SKM-1 (cell line): Measurements from ENCODE around the gene MFRP.

ENCODE experiments used
- DNase-seq: peaks from one replicate; lab custom pipeline; 2025; ENCODE audit not compliant: unreplicated experiment; lab: John Stamatoyannopoulos, UW

The MFRP gene

DNA sequence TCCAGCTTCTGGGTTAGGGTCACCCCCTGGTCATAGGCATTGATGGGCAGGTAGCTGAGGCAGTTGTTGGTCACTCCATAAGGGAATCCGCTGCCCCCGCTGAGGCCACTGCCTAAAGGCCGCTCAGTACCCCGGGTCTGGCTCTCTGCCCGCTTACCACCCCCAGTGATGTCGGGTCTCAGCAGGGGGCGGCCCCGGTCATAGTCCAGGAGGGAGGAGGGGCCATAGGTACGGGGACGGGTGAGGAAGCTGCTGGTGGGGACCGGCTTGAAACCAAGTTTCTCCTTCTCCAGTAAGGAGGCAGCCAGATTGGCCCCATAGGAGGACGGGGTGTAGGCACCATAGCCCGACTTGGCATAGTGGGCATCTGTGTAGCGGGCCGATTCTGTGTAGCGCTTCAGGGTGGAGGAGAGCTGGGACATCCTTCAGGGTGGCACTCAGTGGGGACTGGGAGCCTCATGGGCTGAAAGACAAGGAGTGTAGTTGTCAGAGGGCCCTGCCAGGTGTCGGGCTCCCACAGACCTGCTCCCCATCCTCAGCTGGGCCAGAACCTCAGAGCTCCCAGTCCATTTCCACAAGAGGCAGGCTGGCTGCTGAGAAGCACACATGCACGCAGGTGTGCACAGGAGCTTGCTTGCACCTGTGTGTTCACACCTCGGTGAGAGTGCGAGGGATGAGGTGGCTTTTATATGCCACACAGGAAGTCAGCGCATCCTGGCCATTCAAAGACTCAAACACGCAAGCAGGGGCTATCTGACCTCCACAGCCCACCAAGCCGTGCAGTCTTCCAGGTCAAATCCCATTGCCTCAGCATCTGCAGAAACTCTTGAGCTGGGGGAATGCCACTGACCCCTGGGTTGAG lies 26.8 kb upstream of the MFRP start:
- no peak for DNase-seq

- DNase-seq: no peak
Measured at GRCh38 chr11:119372260-119373058, 26.0 kb upstream of the MFRP start.

DNA sequence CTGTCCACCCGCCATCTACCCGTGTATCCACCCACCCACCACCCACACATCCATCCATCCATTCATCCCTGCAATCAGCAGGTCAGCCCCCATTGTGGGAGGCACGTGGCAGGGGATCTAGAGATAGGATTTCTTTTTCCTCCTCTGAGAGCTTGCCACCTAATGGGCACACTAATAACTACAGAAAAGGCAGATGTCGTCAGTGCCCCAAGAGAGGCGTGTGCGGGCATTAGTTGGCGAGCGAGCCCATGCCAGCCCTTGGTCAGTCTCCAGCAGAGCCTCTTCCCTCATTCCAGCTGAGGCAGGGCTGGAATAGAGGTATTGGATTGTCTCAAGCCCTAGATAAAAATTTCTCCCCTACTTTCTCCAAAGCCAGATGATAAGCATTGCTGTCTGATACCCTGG lies 25.3 kb upstream of the MFRP start:
- no peak for DNase-seq

DNA sequence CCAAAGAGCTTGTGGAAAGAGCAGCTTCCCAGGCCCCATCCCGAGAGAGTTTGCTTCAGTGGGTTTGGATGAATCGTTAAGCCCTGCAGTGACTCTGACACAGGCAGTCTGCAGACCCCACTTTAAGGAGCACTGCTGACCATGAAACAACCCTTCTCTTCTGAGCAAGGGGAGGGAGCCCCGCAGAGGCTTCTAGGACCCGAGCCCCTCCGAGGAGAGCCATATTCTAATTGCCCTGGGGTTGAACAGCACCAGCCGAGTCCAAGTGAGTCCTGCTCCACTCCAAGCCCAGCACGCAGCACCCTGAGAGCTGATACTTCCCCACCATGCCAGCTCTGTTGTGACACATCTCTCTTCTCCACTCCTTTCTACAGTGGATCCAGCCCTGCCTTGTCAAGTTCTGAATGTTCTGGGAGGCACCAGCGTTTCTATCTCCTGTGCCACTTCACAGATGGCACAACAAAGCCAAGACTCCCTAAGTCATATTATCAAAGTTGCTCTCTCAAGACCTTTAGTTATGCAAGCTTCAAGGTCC lies 24.6 kb upstream of the MFRP start:
- no peak for DNase-seq

DNA sequence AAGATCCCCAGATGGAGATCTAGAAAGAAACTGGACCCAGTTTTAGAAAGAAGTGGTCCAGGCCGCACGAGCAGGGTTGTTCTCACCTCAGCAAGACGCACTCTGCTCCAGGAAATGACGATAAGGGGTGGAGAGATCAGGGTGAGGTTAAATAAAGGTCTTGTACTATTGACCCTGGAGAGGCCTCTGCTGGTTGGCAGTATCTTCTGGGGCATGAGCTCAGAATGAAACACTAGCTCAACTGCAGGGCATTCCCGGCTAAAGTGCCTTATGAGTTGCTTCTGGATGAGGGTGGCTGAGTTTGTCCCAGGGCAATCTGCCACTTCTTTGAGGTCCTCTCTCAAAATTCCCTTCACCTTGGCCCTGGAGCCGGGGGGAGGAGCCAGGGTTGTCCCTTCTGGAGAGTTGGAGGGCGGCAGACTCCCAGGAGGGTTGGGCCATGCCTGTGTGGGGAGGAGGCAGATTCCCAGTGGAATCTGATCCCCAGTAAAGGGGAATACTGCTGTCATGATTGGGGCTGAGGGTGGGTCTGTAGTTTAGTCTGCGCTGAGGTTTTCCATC lies 24.1 kb upstream of the MFRP start:
- DNase-seq: no peak

GRCh38 chr11:119369132-119369925 lies 22.8 kb upstream of the MFRP start:
- DNase-seq: no peak

DNA sequence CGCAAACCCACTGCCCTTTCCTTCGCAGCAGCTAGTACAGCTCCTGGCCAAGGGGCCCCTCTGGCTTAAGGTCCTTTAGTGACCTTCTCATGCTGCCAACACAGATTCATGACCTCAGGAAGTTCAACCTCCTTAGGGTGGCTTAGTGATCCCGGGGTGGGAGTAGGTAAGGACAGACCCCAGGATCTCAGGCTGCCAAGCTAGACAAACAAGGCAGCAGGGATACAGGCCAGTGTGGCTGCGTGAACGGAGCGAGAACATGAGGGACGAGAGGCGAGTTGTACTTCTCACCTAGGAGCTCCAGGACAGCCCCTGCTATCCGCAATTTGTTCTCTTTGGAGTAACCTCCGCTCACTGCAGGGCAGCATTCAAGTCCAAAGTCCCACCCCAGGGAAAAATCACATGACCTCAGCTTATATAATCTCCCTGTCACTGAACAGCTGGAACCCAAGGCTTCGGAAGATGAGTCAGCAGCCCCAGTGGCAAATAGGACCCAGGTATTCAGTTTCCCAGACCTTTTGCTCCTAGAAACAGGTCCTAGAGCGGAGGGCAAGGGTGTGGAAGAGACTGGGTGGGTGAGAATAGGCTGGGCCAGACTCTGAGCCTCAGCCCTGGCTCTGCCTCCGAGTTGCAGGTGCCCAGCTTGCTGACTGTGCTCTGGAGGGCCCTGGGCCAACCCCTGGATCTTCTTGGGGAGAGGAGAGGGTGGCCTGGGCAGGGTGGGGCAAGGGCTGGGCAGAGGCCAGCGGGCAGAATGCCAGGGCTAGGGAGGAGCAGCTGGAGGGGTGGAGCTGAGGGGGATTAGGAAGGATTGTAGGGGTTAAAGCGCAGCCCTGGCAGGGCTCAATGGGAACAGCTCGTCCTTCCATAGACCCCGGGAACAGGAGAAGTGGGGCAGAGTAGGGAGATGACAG lies 21.9 kb upstream of the MFRP start:
- no peak for DNase-seq

GRCh38 chr11:119367661-119368120 lies 21.2 kb upstream of the MFRP start:
- peak; percentile 83 for DNase-seq

DNA sequence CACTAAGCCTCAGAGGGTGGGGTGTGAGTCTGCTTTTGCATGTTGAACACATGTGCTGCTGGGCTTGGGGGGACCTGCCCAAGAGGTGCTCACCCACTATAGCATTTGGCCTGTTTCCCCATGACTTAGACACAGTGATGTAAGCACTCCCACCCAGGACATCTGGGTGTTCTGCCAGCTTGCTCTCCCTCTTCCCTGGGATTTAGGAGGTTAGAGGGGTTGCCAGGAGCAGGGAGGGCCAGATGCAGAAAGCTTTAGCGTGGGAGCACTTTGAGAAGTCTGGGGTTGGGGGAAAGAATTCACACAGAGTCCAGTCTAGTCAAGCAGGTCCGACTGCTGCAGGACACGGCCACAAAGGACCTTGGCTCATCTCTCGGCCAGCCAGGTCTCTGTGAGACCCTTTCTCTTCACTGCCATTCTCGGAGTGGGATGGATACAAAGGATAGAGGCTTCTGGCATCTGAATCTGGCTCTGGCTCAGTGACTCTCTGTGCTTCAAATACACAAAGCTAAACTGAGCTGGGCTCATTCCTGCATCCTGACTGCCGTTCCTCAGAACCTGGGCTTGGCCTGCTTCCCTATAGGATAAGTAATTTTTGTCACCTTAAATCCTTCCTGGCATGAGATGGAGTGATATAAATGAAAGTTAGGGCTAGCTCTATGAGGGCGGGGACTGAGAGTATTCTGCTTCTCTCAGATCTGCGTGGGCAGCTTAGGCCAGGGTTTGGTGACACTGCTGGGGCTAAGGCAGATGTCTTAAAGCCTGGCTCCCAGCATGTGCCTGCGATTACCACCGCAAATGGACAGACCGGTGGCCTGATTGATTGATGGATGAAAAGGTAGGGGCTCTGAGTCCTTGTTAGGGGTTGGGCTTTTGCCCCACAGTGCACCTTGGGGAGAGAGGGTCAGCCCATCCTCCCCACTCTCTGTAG lies 20.4 kb upstream of the MFRP start:
- DNase-seq: no peak

- DNase-seq: no peak
Measured at GRCh38 chr11:119365071-119365591, 18.6 kb upstream of the MFRP start.

GRCh38 chr11:119363851-119364590 lies 17.5 kb upstream of the MFRP start:
- peak; percentile 24 for DNase-seq

GRCh38 chr11:119363081-119363850 lies 16.8 kb upstream of the MFRP start:
- DNase-seq: no peak

- DNase-seq: no peak
Measured at GRCh38 chr11:119362741-119363080, 16.2 kb upstream of the MFRP start.

GRCh38 chr11:119361941-119362725 lies 15.6 kb upstream of the MFRP start:
- no peak for DNase-seq

DNA sequence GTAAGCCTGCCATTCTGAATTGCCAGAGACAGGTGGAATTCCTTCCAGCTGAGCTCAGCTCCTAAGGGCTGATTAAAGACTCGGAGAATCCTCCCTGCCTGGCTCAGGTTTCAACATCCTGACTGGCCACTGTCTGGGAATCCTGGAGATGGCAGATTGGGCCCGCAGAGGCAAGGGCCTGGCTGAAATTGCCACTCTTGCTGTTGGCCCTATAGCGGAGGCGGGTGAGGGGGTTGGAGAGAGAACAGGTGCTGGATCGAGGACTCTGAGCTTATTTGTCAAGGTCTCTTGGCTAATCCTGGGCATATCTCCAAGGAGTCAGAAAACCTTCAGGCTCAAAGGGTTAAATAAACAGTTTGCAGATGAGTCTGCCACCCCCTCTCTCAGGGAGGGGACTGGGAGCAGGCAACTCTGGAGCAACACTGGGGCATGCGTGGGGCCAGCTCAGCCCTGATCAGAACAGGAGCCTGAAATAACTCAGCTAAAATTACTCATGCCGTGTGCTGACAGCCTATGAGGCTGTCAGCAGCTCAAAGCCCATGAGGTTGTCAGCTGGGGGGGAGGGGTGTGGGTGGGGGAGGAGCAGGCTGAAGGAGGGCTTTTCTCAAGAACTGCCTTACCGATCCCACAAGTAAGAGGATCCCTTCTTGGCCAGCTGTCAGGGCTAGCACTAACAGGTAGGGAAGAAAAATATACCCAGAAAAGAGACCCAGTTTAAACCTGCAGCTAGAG lies 14.7 kb upstream of the MFRP start:
- no peak for DNase-seq
